ENCODE data around the gene AVPR2. TPM values are rescaled to one million over a fixed set of nuclear protein-coding genes. Genes with fewer than 3 reads are reported as not detected.

AVPR2 gene
- total RNA-seq, 4 donors from 2014 or later: 0.53 to 5.0 (median 1.1) TPM

DNA sequence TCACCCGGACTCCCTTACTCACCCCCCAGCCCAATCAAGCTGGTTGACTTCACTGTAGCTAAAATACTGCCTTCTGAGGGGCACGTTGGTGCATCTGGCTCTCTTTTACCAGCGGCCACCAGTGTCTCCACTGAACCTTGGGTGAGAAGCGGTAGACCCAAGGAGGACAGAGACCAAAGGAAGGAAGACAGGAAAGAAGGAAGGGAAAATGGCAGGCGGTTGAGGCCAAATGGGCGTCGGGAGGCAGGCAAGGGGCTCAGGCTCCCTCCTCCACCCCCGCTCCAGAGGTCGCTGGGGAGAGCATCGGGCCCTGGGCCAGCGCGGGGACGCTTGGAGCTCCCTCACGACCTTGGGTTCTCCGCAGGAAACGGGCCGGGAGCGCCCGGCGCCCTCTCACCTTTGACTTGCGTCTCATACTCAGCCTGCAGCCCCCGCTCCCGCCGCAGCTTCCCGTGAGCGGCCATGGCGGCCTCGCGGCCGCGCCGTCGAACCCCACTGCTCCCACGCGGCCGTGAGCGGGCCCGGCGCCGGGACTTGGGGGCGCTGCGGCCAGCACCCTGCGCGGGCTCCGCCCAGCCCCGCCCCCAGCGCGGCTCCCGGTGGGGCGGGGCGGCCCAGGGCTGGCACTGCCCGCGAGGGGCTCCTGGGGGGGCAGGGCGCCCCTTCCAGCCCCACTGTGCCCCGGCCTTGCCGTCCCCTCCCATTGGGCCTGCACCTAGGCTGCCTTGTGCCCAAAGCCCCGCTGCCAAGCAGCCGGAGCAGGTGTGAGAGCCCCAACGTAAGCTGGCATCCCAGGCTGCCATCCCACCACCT is 21.5 kb downstream of the AVPR2 start, which contains the start of gene ARHGAP4:
TSS of gene ARHGAP4 (minus strand) at position 526 of the 813 bp plus-strand sequence. CDS start at position 464, 62 bp downstream.
- H3K27me3 ChIP-seq: no peaks in the 10 kb centered on the region
- DNase-seq: peak; percentile 33 to 66 (median 53)
- peak within 1 kb of the TSS; percentile 95 to 99 (median 97) for H3K27ac ChIP-seq
- H3K36me3 ChIP-seq: peaks cover 0 to 9% (median 0%) of the 10 kb centered on the region in 3 donors
- peak within 1 kb of the TSS; percentile 61 to 67 (median 63) for H3K4me3 ChIP-seq
- H3K9me3 ChIP-seq: no peaks in the 10 kb centered on the region
- TF ChIP-seq, protein P1, sequence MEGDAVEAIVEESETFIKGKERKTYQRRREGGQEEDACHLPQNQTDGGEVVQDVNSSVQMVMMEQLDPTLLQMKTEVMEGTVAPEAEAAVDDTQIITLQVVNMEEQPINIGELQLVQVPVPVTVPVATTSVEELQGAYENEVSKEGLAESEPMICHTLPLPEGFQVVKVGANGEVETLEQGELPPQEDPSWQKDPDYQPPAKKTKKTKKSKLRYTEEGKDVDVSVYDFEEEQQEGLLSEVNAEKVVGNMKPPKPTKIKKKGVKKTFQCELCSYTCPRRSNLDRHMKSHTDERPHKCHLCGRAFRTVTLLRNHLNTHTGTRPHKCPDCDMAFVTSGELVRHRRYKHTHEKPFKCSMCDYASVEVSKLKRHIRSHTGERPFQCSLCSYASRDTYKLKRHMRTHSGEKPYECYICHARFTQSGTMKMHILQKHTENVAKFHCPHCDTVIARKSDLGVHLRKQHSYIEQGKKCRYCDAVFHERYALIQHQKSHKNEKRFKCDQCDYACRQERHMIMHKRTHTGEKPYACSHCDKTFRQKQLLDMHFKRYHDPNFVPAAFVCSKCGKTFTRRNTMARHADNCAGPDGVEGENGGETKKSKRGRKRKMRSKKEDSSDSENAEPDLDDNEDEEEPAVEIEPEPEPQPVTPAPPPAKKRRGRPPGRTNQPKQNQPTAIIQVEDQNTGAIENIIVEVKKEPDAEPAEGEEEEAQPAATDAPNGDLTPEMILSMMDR (IDR thresholded peaks at IDR 0.05): no peak
- no peak for TF ChIP-seq POLR2A (IDR thresholded peaks at IDR 0.05)
- H3K4me1 ChIP-seq: peaks cover 0 to 38% (median 10%) of the 10 kb centered on the region in 4 donors

- peaks cover 0 to 34% (median 10%) of the 10 kb centered on the region in 4 donors for H3K4me1 ChIP-seq
- peaks cover 0 to 12% (median 0%) of the 10 kb centered on the region in 3 donors for H3K36me3 ChIP-seq
- no peaks in the 10 kb centered on the region for H3K9me3 ChIP-seq
- DNase-seq: no peak
- no peaks in the 10 kb centered on the region for H3K27me3 ChIP-seq
- H3K27ac ChIP-seq: peak overlapping the region; percentile 95 to 99 (median 97)
- peak overlapping the region; percentile 61 to 67 (median 63) for H3K4me3 ChIP-seq
- no peak for TF ChIP-seq POLR2A (IDR thresholded peaks at IDR 0.05)
- TF ChIP-seq, protein P1 (IDR thresholded peaks at IDR 0.05): no peak
Measured at GRCh38 chrX:153926552-153926857, 22.0 kb downstream of the AVPR2 start.

- Histone ChIP-seq H3K4me3 (peak overlapping the region; percentile 61 to 67 (median 63)), H3K36me3 (peaks cover 0 to 17% (median 0%) of the 10 kb centered on the region in 3 donors), H3K4me1 (peaks cover 0 to 28% (median 12%) of the 10 kb centered on the region in 4 donors), H3K27ac (peak overlapping the region; percentile 95 to 99 (median 97)), H3K9me3 (no peaks in the 10 kb centered on the region), H3K27me3 (no peaks in the 10 kb centered on the region)
- peak; percentile 64 to 93 (median 90) for DNase-seq
- TF ChIP-seq, protein P1 (IDR thresholded peaks at IDR 0.05): no peak
- TF ChIP-seq POLR2A (IDR thresholded peaks at IDR 0.05): no peak
Measured at GRCh38 chrX:153926858-153927671, 22.6 kb downstream of the AVPR2 start.

GRCh38 chrX:153927672-153927921 is 23.1 kb downstream of the AVPR2 start:
- Histone ChIP-seq H3K36me3 (peaks cover 0 to 21% (median 0%) of the 10 kb centered on the region in 3 donors), H3K27me3 (no peaks in the 10 kb centered on the region), H3K4me1 (peaks cover 0 to 28% (median 12%) of the 10 kb centered on the region in 4 donors), H3K9me3 (no peaks in the 10 kb centered on the region), H3K27ac (peak overlapping the region; percentile 95 to 99 (median 97)), H3K4me3 (peak overlapping the region; percentile 61 to 67 (median 63))
- DNase-seq: no peak
- TF ChIP-seq, protein P1 (IDR thresholded peaks at IDR 0.05): no peak
- TF ChIP-seq POLR2A (IDR thresholded peaks at IDR 0.05): no peak

- peaks cover 0 to 26% (median 12%) of the 10 kb centered on the region in 4 donors for H3K4me1 ChIP-seq
- TF ChIP-seq POLR2A (IDR thresholded peaks at IDR 0.05): peak; percentile 51 to 86
- TF ChIP-seq, protein P1 (IDR thresholded peaks at IDR 0.05): peak in 3 of 6 experiments; percentile 8 to 24 (median 9)
Measured at GRCh38 chrX:153927922-153928760, 23.7 kb downstream of the AVPR2 start.

More at GRCh38 chrX:153927922-153928760, 23.7 kb downstream of the AVPR2 start:
- Histone ChIP-seq H3K27ac (peak overlapping the region; percentile 95 to 99 (median 97)), H3K36me3 (peaks cover 0 to 21% (median 0%) of the 10 kb centered on the region in 3 donors), H3K4me3 (peak overlapping the region; percentile 61 to 67 (median 63)), H3K9me3 (no peaks in the 10 kb centered on the region), H3K27me3 (no peaks in the 10 kb centered on the region)
- DNase-seq: peak; percentile 93 to 98 (median 95)

Measured in Peyer's patch (tissue), 4 donors.